ENCODE data around the gene RUNX1. TPM values are rescaled to one million over a fixed set of nuclear protein-coding genes. Genes with fewer than 3 reads are reported as not detected.

The RUNX1 gene
- 25.4 and 45.7 TPM in 2 replicates for total RNA-seq

DNA sequence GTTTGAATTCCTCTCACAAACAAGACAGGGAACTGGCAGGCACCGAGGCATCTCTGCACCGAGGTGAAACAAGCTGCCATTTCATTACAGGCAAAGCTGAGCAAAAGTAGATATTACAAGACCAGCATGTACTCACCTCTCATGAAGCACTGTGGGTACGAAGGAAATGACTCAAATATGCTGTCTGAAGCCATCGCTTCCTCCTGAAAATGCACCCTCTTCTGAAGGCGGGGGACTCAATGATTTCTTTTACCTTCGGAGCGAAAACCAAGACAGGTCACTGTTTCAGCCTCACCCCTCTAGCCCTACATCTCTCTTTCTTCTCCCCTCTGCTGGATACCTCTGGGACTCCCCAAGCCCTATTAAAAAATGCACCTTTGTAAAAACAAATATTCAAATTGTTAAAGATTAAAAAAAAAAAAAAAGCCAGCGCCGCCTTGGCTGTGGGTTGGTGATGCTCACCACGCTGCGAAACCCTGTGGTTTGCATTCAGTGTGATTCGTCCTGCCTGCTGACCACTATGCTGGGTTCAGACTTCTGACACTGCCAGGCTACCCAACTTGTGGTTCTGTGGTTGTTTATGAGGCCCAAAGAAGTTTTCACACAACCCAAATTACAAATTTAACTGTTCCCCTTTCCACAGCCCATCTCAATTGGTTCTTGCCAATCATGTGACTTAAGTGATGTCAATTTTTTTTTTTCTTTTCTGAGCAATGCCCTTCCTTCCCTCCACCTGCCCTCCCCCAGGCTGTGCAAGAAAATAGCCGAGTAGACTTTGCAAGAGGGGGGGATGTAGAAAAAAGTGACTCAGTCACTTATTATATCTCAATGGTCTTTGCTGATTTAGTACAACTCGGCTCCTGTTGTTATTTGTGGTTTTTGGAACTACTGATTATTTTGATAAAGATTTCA, at the start of gene RUNX1:
RUNX1 (minus strand) TSS at position 597 of the 912 bp plus-strand sequence.

All from placental pericyte (primary cell).